IMR-90 (cell line): ENCODE results near the gene KCNIP3. TPM values are rescaled to one million over a fixed set of nuclear protein-coding genes. Genes with fewer than 3 reads are reported as not detected.
A peak's percentile ranks its signal among the peaks of the same experiment; 100 is the strongest.

Experiments used
- ATAC-seq: fragments of 200-7000 bp; cut with Tn5 transposase; 2 replicates; pipeline ENCODE4 v1.9.1; 2020; ENCODE audit warnings: low read depth, mild to moderate bottlenecking, moderate library complexity
- BruUV-seq: library from RNA; stranded (reverse); fragments of 400-500 nt; replicated peaks from 2 replicates; lab custom pipeline; 2021; lab: Mats Ljungman, UMichigan
- CTCF ChIA-PET: fragments of 300-600 bp; formaldehyde crosslinking; extraction: SDS; loops from one replicate; lab custom pipeline; 2021; ENCODE audit warnings: antibody characterized with exemption; lab: Yijun Ruan, JAX
- POLR2A ChIA-PET: fragments of 300-600 bp; sonication (Branson Sonifier 250); formaldehyde crosslinking; loops from one replicate; lab custom pipeline; 2022; ENCODE audit warnings: antibody characterized with exemption; ENCODE audit not compliant: unreplicated experiment; lab: Charles Lee
- DNase-seq: peaks from one replicate; pipeline ENCODE4 v3.0.0; 2013
- H2AFZ ChIP-seq: replicated peaks from 2 replicates; pipeline ENCODE3; 2013; ENCODE audit warnings: low read length, mild to moderate bottlenecking; ENCODE audit not compliant: poor library complexity
- H2AK5ac ChIP-seq: 2 replicates; pipeline ENCODE4 v1.6.1; 2013; ENCODE audit warnings: low read depth, low read length, inconsistent platforms
- H2AK9ac ChIP-seq: replicated peaks from 2 replicates; pipeline ENCODE3; 2013; ENCODE audit warnings: mild to moderate bottlenecking, low read depth, low read length, moderate library complexity; ENCODE audit not compliant: poor library complexity
- H2BK120ac ChIP-seq: 2 replicates; pipeline ENCODE4 v1.6.1; 2013; ENCODE audit warnings: low read depth, low read length, inconsistent platforms
- H2BK15ac ChIP-seq: 3 replicates; pipeline ENCODE4 v1.6.1; 2013; ENCODE audit warnings: low read depth, low read length, inconsistent platforms
- H2BK20ac ChIP-seq: 2 replicates; pipeline ENCODE4 v1.6.1; 2013; ENCODE audit warnings: low read depth, mild to moderate bottlenecking, inconsistent platforms, low read length, moderate library complexity
- H2BK5ac ChIP-seq: 2 replicates; pipeline ENCODE4 v1.6.1; 2013; ENCODE audit warnings: mild to moderate bottlenecking, low read depth, low read length, inconsistent platforms; ENCODE audit not compliant: poor library complexity, severe bottlenecking
- H3K14ac ChIP-seq: replicated peaks from 2 replicates; pipeline ENCODE4 v1.6.1; 2013; ENCODE audit warnings: low read depth, low read length, inconsistent platforms
- H3K18ac ChIP-seq: 2 replicates; pipeline ENCODE4 v1.6.1; 2013; ENCODE audit warnings: low read depth, low read length, control low read depth
- H3K23ac ChIP-seq: 2 replicates; pipeline ENCODE4 v1.6.1; 2013; ENCODE audit warnings: low read depth, low read length, inconsistent platforms
- H3K27ac ChIP-seq: 2 replicates; pipeline ENCODE4 v1.5.1; 2013; ENCODE audit warnings: mild to moderate bottlenecking, control low read depth, low read length; ENCODE audit not compliant: insufficient read depth
- H3K27me3 ChIP-seq: 2 replicates; pipeline ENCODE4 v1.6.1; 2013; ENCODE audit warnings: low read length; ENCODE audit not compliant: control insufficient read depth, insufficient read depth
- H3K36me3 ChIP-seq: 2 replicates; pipeline ENCODE4 v1.6.1; 2013; ENCODE audit warnings: low read length, mixed read lengths; ENCODE audit not compliant: control insufficient read depth, insufficient read depth
- H3K4ac ChIP-seq: 2 replicates; pipeline ENCODE4 v1.6.1; 2013; ENCODE audit warnings: low read depth, low read length, inconsistent platforms
- H3K4me1 ChIP-seq: 2 replicates; pipeline ENCODE4 v1.6.1; 2013; ENCODE audit warnings: low read length, mixed read lengths; ENCODE audit not compliant: control insufficient read depth, insufficient read depth
- H3K4me2 ChIP-seq: 2 replicates; pipeline ENCODE4 v1.6.1; 2013; ENCODE audit warnings: low read depth, mild to moderate bottlenecking, control low read depth, low read length, moderate library complexity
- H3K4me3 ChIP-seq: 2 replicates; pipeline ENCODE4 v1.5.1; 2013; ENCODE audit warnings: low read depth, mild to moderate bottlenecking, control low read depth, low read length, moderate library complexity; ENCODE audit not compliant: insufficient read depth
- H3K56ac ChIP-seq: 2 replicates; pipeline ENCODE4 v1.6.1; 2013; ENCODE audit warnings: low read length, inconsistent platforms; ENCODE audit not compliant: insufficient read depth; ENCODE audit errors: extremely low read depth
- H3K79me1 ChIP-seq, 2 experiments: 2 replicates each; pipeline ENCODE4 v1.6.1; 2013; ENCODE audit warnings: low read length in 2 of 2, inconsistent platforms in 1 of 2, low read depth in 1 of 2
- H3K9ac ChIP-seq: 2 replicates; pipeline ENCODE4 v1.6.1; 2013; ENCODE audit warnings: low read depth, low read length, control low read depth
- H3K9me1 ChIP-seq: 2 replicates; pipeline ENCODE4 v1.6.1; 2013; ENCODE audit warnings: low read length, inconsistent platforms; ENCODE audit not compliant: insufficient read depth
- H3K9me3 ChIP-seq: 2 replicates; pipeline ENCODE4 v1.6.1; 2013; ENCODE audit warnings: low read length; ENCODE audit not compliant: control insufficient read depth, insufficient read depth
- H4K20me1 ChIP-seq: 2 replicates; pipeline ENCODE4 v1.6.1; 2013; ENCODE audit warnings: low read length, inconsistent platforms; ENCODE audit not compliant: insufficient read depth
- H4K5ac ChIP-seq: 2 replicates; pipeline ENCODE4 v1.6.1; 2013; ENCODE audit warnings: mild to moderate bottlenecking, low read depth, low read length, control low read depth
- H4K8ac ChIP-seq, 2 experiments: 2 replicates each; pipeline ENCODE4 v1.6.1; 2013; ENCODE audit warnings: low read depth in 2 of 2, low read length in 2 of 2, control low read depth in 1 of 2, inconsistent platforms in 1 of 2
- H4K91ac ChIP-seq: 2 replicates; pipeline ENCODE4 v1.6.1; 2013; ENCODE audit warnings: low read depth, low read length, inconsistent platforms; ENCODE audit not compliant: insufficient read depth
- CEBPB ChIP-seq: IDR thresholded peaks from 2 replicates; pipeline ENCODE4 v1.6.1; 2012; ENCODE audit warnings: low read depth, low read length, improper control_type of control experiment
- MAFK ChIP-seq: IDR thresholded peaks from 2 replicates; pipeline ENCODE4 v1.6.1; 2012; ENCODE audit warnings: low read depth, low read length, improper control_type of control experiment
- MAZ ChIP-seq: IDR thresholded peaks from 2 replicates; pipeline ENCODE4 v1.6.1; 2012; ENCODE audit warnings: low read depth, mild to moderate bottlenecking, low read length, improper control_type of control experiment, moderate library complexity, borderline replicate concordance
- NFE2L2 ChIP-seq: fragments of 150-350 bp; IDR thresholded peaks from 2 replicates; pipeline ENCODE4 v1.6.1; 2016; ENCODE audit warnings: low read depth, mild to moderate bottlenecking, low read length
- POLR2A ChIP-seq: IDR thresholded peaks from 2 replicates; pipeline ENCODE4 v1.6.1; 2012; ENCODE audit warnings: mild to moderate bottlenecking, low read depth, low read length
- RCOR1 ChIP-seq: IDR thresholded peaks from 2 replicates; pipeline ENCODE4 v1.6.1; 2012; ENCODE audit warnings: mild to moderate bottlenecking, low read length, improper control_type of control experiment; ENCODE audit not compliant: insufficient replicate concordance
- WGBS, 2 experiments: methylation state at CpG; one replicate each; pipeline versions ENCODE4 v1.1.5 to v1.1.7; 2013; ENCODE audit warnings: missing lambda C conversion rate in 2 of 2; ENCODE audit not compliant: insufficient read length in 1 of 2; ENCODE audit errors: extremely low coverage in 2 of 2; 5-methylcytosine and 5-hydroxymethylcytosine counted together
- dilution Hi-C: fragments of 300-500 bp; cut with HindIII; formaldehyde crosslinking; loops from one replicate; pipeline ENCODE4 v1.14.3; 2018; ENCODE audit warnings: low sequenced_read_pairs; ENCODE audit not compliant: unreplicated experiment
- in situ Hi-C: fragments of 300-500 bp; cut with MboI; formaldehyde crosslinking; loops from 3 replicates; pipeline ENCODE4 v1.14.3; 2019; ENCODE audit warnings: low sequenced_read_pairs, inconsistent platforms, mixed read lengths
- intact Hi-C: fragments of 100-400 bp; cut with micrococcal nuclease; formaldehyde crosslinking; loops from 2 replicates; pipeline ENCODE4 v1.10.0; 2022
- polyA plus RNA-seq, 3 experiments: library from polyadenylated mRNA; depleted of rRNA; stranded (reverse); fragments of >200 nt; gene quantifications; 2 replicates each; pipeline ENCODE4 v1.2.3, GENCODE V29; 2012; ENCODE audit warnings: low replicate concordance in 1 of 3
- total RNA-seq: library from RNA; depleted of rRNA; stranded (reverse); fragments of >200 nt; gene quantifications from 2 replicates; pipeline ENCODE4 v1.2.3, GENCODE V29; 2012

Gene KCNIP3
- total and polyA plus RNA-seq, 2 of the 4 experiments (the other 2 are of a cell fraction): 0.72 to 1.4 TPM

DNA sequence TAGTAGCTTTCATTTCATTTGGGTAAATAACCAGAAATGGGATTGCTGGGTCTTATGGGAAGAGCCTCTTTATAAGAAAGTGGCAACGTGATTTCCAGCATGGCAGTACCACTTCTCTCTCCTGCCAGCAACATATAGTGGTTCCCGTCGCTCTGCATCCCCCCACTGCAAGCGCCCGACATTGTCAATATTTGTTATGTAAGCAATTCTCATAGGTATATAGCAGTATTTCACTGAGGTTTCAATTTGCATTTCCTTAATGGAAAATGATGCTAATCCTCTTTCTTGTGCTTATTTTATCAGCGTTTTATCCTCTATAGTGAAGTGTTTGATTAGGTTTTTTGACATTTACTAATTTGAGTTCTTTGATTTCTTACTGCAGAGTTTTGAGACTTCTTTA lies 69.4 kb downstream of the KCNIP3 start:
- H2BK15ac ChIP-seq: no peak overlapping the region
- no peaks in the 10 kb centered on the region for H4K20me1 ChIP-seq
- H3K56ac ChIP-seq: no peak overlapping the region
- H2BK5ac ChIP-seq: no peak overlapping the region
- no peaks in the 10 kb centered on the region for H3K4me1 ChIP-seq
- WGBS, 2 experiments: no CpG with 5 or more reads among the region's 6 CpGs
- TF ChIP-seq MAFK (0 out of 2 replicates have a peak, but pooled peaks have one; percentile 24), POLR2A (no peak), CEBPB (no peak), NFE2L2 (no peak), RCOR1 (no peak), MAZ (no peak)
- H4K91ac ChIP-seq: no peak overlapping the region
- intact Hi-C loops: no loop called here
- H3K23ac ChIP-seq: no peak overlapping the region
- DNase-seq (no peak), ATAC-seq (no peak)
- H3K14ac ChIP-seq: no peak overlapping the region
- H3K18ac ChIP-seq: no peak overlapping the region
- H3K79me1 ChIP-seq: no peaks in the 10 kb centered on the region
- H3K36me3 ChIP-seq: no peaks in the 10 kb centered on the region
- H3K4me2 ChIP-seq: no peak overlapping the region
- H4K5ac ChIP-seq: no peak overlapping the region
- H2AK9ac ChIP-seq: no peak overlapping the region
- ChIA-PET CTCF (no interaction called here), POLR2A (no interaction called here)
- H3K27me3 ChIP-seq: peaks cover 2% of the 10 kb centered on the region; the same call in 1 of the 2 replicates
- BruUV-seq: no TSS peak
- H3K4me3 ChIP-seq: no peak overlapping the region
- H2BK20ac ChIP-seq: no peak overlapping the region
- H3K4ac ChIP-seq: no peak overlapping the region
- dilution Hi-C loops: no loop called here
- no peak overlapping the region for H4K8ac ChIP-seq
- H3K9ac ChIP-seq: no peak overlapping the region
- no peak overlapping the region for H2BK120ac ChIP-seq
- no peak overlapping the region for H2AK5ac ChIP-seq
- H3K9me3 ChIP-seq: no peaks in the 10 kb centered on the region
- no peak overlapping the region for H2AFZ ChIP-seq
- in situ Hi-C loops: no loop called here
- no peak overlapping the region for H3K27ac ChIP-seq
- no peaks in the 10 kb centered on the region for H3K9me1 ChIP-seq
